Stomach (tissue), 4 donors: ENCODE results near the gene LPIN2.

ENCODE experiments used
- CTCF ChIP-seq, 7 experiments: fragments of 450-650 bp in 4 of 7; fragments of 200-600 bp in 3 of 7; sonication (generic) in 3 of 7; IDR thresholded peaks; one replicate each; pipeline ENCODE4 v1.5.1; 2016 to 2019; ENCODE audit warnings: antibody characterized with exemption in 7 of 7, control low read depth in 2 of 7, mild to moderate bottlenecking in 1 of 7
- POLR2A ChIP-seq, 4 donors: fragments of 450-650 bp; IDR thresholded peaks; one replicate each; pipeline ENCODE4 v1.6.1; 2016; ENCODE audit warnings: antibody characterized with exemption in 4 of 4, control low read depth in 2 of 4, mild to moderate bottlenecking in 1 of 4, moderate library complexity in 1 of 4
- POLR2AphosphoS5 ChIP-seq, 3 donors: sonication (generic); formaldehyde crosslinking; IDR thresholded peaks; one replicate each; pipeline ENCODE4 v1.6.1; 2016; ENCODE audit warnings: antibody characterized with exemption in 3 of 3

- TF ChIP-seq CTCF (IDR thresholded peaks at IDR 0.05): no peak
- no peak for TF ChIP-seq POLR2A (IDR thresholded peaks at IDR 0.05)
- no peak for TF ChIP-seq POLR2AphosphoS5 (IDR thresholded peaks at IDR 0.05)
These were observed 33.8 kb downstream of the LPIN2 start for GRCh38 chr18:2979129-2979528.
